Measurements from ENCODE around the gene CHMP4B. TPM values are rescaled to one million over a fixed set of nuclear protein-coding genes. Genes with fewer than 3 reads are reported as not detected.

CHMP4B gene
- total RNA-seq, 3 donors from 2014 or later (not counting 1 experiment from before 2014, with no cell fraction given) = 63.7 to 74.0 (median 70.0) TPM

- Histone ChIP-seq H3K27ac (ENCODE audit: low read length) (no peak overlapping the region), H3K4me3 (ENCODE audit: low read length) (no peak overlapping the region), H3K27me3 (ENCODE audit: control insufficient read depth, insufficient read depth, low read length) (no peaks in the 10 kb centered on the region), H3K36me3 (ENCODE audit: control insufficient read depth, insufficient read depth, low read length) (peaks cover 15% of the 10 kb centered on the region), H3K9me3 (ENCODE audit: control insufficient read depth, insufficient read depth, low read length) (no peaks in the 10 kb centered on the region), H3K4me1 (ENCODE audit: control insufficient read depth, insufficient read depth, low read length) (peaks cover 4% of the 10 kb centered on the region)
- Mint-ChIP-seq H3K9me3 (no peaks in the 10 kb centered on the region), H3K36me3 (no peaks in the 10 kb centered on the region), H3K4me3 (no peak overlapping the region), H3K27ac (no peak overlapping the region), H3K4me1 (no peaks in the 10 kb centered on the region), H3K27me3 (ENCODE audit: low read depth in 2 of 2) (no peaks in the 10 kb centered on the region)
- ATAC-seq (no peak), DNase-seq (no peak)
- no peak for TF ChIP-seq CTCF (IDR thresholded peaks at IDR 0.05)
- 91% methylated on average over 10 of the region's 10 CpGs for WGBS (ENCODE audit: insufficient coverage)
- intact Hi-C loops (cut with micrococcal nuclease) = no loop called here
Measured at GRCh38 chr20:33770005-33770404, 41.1 kb upstream of the CHMP4B start.

GRCh38 chr20:33771938-33772337 is 39.2 kb upstream of the CHMP4B start:
- H3K4me3 Mint-ChIP-seq = no peak overlapping the region
- no peaks in the 10 kb centered on the region for H3K4me1 Mint-ChIP-seq
- TF ChIP-seq CTCF (IDR thresholded peaks at IDR 0.05) = no peak
- no peak for DNase-seq
- Histone ChIP-seq H3K9me3 (ENCODE audit: control insufficient read depth, insufficient read depth, low read length) (no peaks in the 10 kb centered on the region), H3K4me1 (ENCODE audit: control insufficient read depth, insufficient read depth, low read length) (peaks cover 4% of the 10 kb centered on the region), H3K36me3 (ENCODE audit: control insufficient read depth, insufficient read depth, low read length) (peaks cover 9% of the 10 kb centered on the region), H3K27ac (ENCODE audit: low read length) (no peak overlapping the region), H3K4me3 (ENCODE audit: low read length) (no peak overlapping the region), H3K27me3 (ENCODE audit: control insufficient read depth, insufficient read depth, low read length) (no peaks in the 10 kb centered on the region)
- WGBS (ENCODE audit: insufficient coverage) = 95% methylated on average over 5 of the region's 5 CpGs
- no peaks in the 10 kb centered on the region for H3K9me3 Mint-ChIP-seq
- no peaks in the 10 kb centered on the region for H3K36me3 Mint-ChIP-seq
- no peak overlapping the region for H3K27ac Mint-ChIP-seq
- no peaks in the 10 kb centered on the region for H3K27me3 Mint-ChIP-seq (ENCODE audit: low read depth in 2 of 2)
- ATAC-seq = no peak
- intact Hi-C loops (cut with micrococcal nuclease) = no loop called here

- no peaks in the 10 kb centered on the region for H3K36me3 Mint-ChIP-seq
- H3K4me3 ChIP-seq (ENCODE audit: low read length) = no peak overlapping the region
- ATAC-seq = no peak
- WGBS (ENCODE audit: insufficient coverage) = 98% methylated on average over 3 of the region's 3 CpGs
- H3K27ac ChIP-seq (ENCODE audit: low read length) = no peak overlapping the region
- H3K4me3 Mint-ChIP-seq = no peak overlapping the region
- H3K27me3 ChIP-seq (ENCODE audit: control insufficient read depth, insufficient read depth, low read length) = no peaks in the 10 kb centered on the region
- intact Hi-C loops (cut with micrococcal nuclease) = no loop called here
- no peaks in the 10 kb centered on the region for H3K27me3 Mint-ChIP-seq (ENCODE audit: low read depth in 2 of 2)
- no peak for TF ChIP-seq CTCF (IDR thresholded peaks at IDR 0.05)
- peaks cover 7% of the 10 kb centered on the region for H3K36me3 ChIP-seq (ENCODE audit: control insufficient read depth, insufficient read depth, low read length)
- H3K4me1 Mint-ChIP-seq = no peaks in the 10 kb centered on the region
- H3K9me3 Mint-ChIP-seq = no peaks in the 10 kb centered on the region
- H3K9me3 ChIP-seq (ENCODE audit: control insufficient read depth, insufficient read depth, low read length) = no peaks in the 10 kb centered on the region
- peaks cover 4% of the 10 kb centered on the region for H3K4me1 ChIP-seq (ENCODE audit: control insufficient read depth, insufficient read depth, low read length)
- DNase-seq = no peak
- H3K27ac Mint-ChIP-seq = no peak overlapping the region
Measured at GRCh38 chr20:33772439-33772838, 38.7 kb upstream of the CHMP4B start.

GRCh38 chr20:33773412-33774089 is 37.6 kb upstream of the CHMP4B start:
- H3K4me3 Mint-ChIP-seq = no peak overlapping the region
- Histone ChIP-seq H3K36me3 (ENCODE audit: control insufficient read depth, insufficient read depth, low read length) (peaks cover 3% of the 10 kb centered on the region), H3K27ac (ENCODE audit: low read length) (no peak overlapping the region), H3K4me3 (ENCODE audit: low read length) (no peak overlapping the region), H3K9me3 (ENCODE audit: control insufficient read depth, insufficient read depth, low read length) (no peaks in the 10 kb centered on the region), H3K27me3 (ENCODE audit: control insufficient read depth, insufficient read depth, low read length) (no peaks in the 10 kb centered on the region), H3K4me1 (ENCODE audit: control insufficient read depth, insufficient read depth, low read length) (peaks cover 4% of the 10 kb centered on the region)
- no peak overlapping the region for H3K27ac Mint-ChIP-seq
- H3K27me3 Mint-ChIP-seq (ENCODE audit: low read depth in 2 of 2) = no peaks in the 10 kb centered on the region
- no peak for TF ChIP-seq CTCF (IDR thresholded peaks at IDR 0.05)
- no peak for ATAC-seq
- H3K36me3 Mint-ChIP-seq = no peaks in the 10 kb centered on the region
- no peaks in the 10 kb centered on the region for H3K9me3 Mint-ChIP-seq
- H3K4me1 Mint-ChIP-seq = no peaks in the 10 kb centered on the region
- 94% methylated on average over 1 of the region's 2 CpGs for WGBS (ENCODE audit: insufficient coverage)
- DNase-seq = no peak
- intact Hi-C loops (cut with micrococcal nuclease) = no loop called here
